ENCODE measurements around the gene RHOH.

The RHOH gene

DNA sequence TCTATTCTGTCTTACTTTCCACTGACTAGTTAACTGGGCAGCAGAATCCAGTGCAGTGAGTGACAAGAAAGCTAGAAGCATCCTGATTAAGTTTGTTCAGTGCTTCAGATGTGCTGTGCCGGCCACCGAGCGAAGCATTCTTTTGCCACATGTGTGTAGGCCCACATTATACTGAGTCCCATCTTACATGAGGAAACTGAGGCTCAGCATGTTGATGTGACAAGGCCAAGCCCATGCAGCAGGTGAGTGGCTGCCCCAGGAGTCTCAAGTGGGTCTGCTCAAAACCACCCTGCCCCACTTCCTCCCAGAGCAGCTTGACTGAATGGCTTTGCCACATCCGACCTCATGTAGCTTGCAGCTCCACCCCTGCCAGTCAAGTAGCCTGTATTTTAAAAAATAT is 50.5 kb downstream of the RHOH start:
- whole genome bisulfite sequencing (ENCODE audit: insufficient coverage, insufficient read length) = no CpG with 5 or more reads among the region's 4 CpGs
- H3K27ac ChIP-seq (ENCODE audit: low read length) = no peak overlapping the region

DNA sequence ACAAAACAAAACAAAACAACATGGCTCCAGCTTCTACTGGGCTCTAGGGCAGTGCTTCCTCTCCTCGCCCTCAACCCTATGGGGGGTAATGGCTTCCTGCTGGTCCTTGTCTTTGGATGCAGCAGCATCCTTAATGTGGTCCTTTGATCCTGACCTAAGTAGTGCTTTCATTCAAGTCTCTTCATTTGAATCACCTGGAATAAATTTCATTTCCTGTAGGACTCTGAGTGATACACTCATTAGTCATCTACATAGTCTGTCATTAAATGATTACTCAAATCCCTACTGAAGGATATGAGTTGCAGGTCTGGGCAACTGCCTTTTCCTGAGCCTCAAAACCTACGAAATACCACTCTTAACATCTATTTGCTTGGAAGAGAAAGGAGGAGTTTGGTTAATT is 54.5 kb downstream of the RHOH start:
- no peaks in the 10 kb centered on the region; the same call in 1 of the 2 replicates for H3K4me1 ChIP-seq (ENCODE audit: control insufficient read depth, insufficient read depth, low read length)
- DNase-seq (ENCODE audit: low read depth, low spot score) = no peak
- H3K27ac ChIP-seq (ENCODE audit: low read length) = no peak overlapping the region
- WGBS (ENCODE audit: insufficient coverage, insufficient read length) = no CpG with 5 or more reads among the region's 2 CpGs
- H3K4me3 ChIP-seq (ENCODE audit: low read length) = no peak overlapping the region
- H3K36me3 ChIP-seq (ENCODE audit: control insufficient read depth, insufficient read depth, low read length) = no peaks in the 10 kb centered on the region
- no peaks in the 10 kb centered on the region for H3K27me3 ChIP-seq (ENCODE audit: control insufficient read depth, insufficient read depth, low read length)
- no peaks in the 10 kb centered on the region for H3K9me3 ChIP-seq (ENCODE audit: control insufficient read depth, insufficient read depth, low read length)

More for the DNA sequence above, 50.5 kb downstream of the RHOH start:
- no peaks in the 10 kb centered on the region for H3K36me3 ChIP-seq (ENCODE audit: control insufficient read depth, insufficient read depth, low read length)
- H3K9me3 ChIP-seq (ENCODE audit: control insufficient read depth, insufficient read depth, low read length) = no peaks in the 10 kb centered on the region
- no peak for DNase-seq (ENCODE audit: low read depth, low spot score)
- no peak overlapping the region for H3K4me3 ChIP-seq (ENCODE audit: low read length)
- H3K27me3 ChIP-seq (ENCODE audit: control insufficient read depth, insufficient read depth, low read length) = no peaks in the 10 kb centered on the region
- peaks cover 2% of the 10 kb centered on the region for H3K4me1 ChIP-seq (ENCODE audit: control insufficient read depth, insufficient read depth, low read length)

DNA sequence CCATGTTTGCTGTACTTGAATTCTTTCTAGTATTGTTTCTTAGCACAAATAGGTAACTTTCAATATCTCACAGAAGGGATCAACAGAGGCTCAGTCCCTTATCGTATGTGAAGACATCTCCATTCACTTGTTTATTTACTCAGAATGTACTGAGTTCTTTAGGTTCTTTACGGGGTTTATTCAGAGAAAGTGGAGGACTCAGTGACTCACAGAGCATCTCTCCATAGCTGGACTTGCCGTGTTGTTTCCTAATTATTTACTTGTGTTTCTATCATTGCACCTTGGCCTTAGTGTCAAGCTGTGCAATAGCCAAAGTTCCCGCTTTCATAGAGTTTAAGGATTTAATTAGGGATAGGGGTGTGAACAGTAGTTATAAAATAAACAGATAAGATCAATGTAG is 57.1 kb downstream of the RHOH start:
- no peaks in the 10 kb centered on the region for H3K9me3 ChIP-seq (ENCODE audit: control insufficient read depth, insufficient read depth, low read length)
- no peak for DNase-seq (ENCODE audit: low read depth, low spot score)
- WGBS (ENCODE audit: insufficient coverage, insufficient read length) = no CpG with 5 or more reads among the region's 4 CpGs
- no peak overlapping the region for H3K4me3 ChIP-seq (ENCODE audit: low read length)
- H3K36me3 ChIP-seq (ENCODE audit: control insufficient read depth, insufficient read depth, low read length) = no peaks in the 10 kb centered on the region
- H3K27ac ChIP-seq (ENCODE audit: low read length) = no peak overlapping the region
- H3K27me3 ChIP-seq (ENCODE audit: control insufficient read depth, insufficient read depth, low read length) = no peaks in the 10 kb centered on the region
- no peaks in the 10 kb centered on the region for H3K4me1 ChIP-seq (ENCODE audit: control insufficient read depth, insufficient read depth, low read length)

DNA sequence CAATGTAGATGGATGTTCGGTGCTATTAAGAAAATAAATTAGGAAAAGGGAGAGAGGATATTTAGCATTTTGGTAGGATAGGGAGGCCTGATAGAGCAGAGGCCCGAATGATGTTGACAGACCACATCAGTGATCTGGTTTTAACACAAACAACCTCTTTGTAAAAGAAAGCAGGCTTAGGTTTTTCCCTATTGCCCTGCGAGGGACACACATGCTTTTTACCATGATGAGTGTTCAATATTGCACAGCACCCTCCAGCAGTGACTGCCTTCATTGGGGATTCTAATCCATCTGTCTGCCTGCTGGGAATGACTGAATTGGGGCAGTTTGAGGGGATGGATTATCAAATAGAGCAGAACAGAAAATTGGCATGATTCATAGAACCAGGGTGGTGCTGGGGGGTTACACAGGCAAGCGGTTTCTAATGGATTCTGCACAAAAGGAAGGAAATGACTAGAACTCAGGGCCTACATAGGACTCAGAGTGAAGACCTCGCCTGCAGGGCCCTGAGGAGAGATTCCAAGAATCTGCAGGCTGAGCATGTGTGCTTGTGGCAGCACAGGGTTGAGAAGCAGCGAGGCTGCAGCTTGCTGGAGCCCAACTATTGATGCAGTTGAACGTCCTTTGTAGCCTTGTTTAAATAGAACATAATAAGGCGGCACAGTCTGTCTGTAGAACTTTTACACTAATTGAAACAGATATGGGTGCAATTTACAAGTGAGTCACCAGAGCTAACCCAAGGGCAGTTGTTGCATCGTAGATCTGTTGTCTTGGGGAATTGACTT is 58.0 kb downstream of the RHOH start:
- no peaks in the 10 kb centered on the region for H3K27me3 ChIP-seq (ENCODE audit: control insufficient read depth, insufficient read depth, low read length)
- H3K4me1 ChIP-seq (ENCODE audit: control insufficient read depth, insufficient read depth, low read length) = no peaks in the 10 kb centered on the region
- H3K4me3 ChIP-seq (ENCODE audit: low read length) = no peak overlapping the region
- no peak for DNase-seq (ENCODE audit: low read depth, low spot score)
- no peak overlapping the region for H3K27ac ChIP-seq (ENCODE audit: low read length)
- H3K9me3 ChIP-seq (ENCODE audit: control insufficient read depth, insufficient read depth, low read length) = no peaks in the 10 kb centered on the region
- no peaks in the 10 kb centered on the region for H3K36me3 ChIP-seq (ENCODE audit: control insufficient read depth, insufficient read depth, low read length)
- 100% methylated on average over 1 of the region's 9 CpGs for WGBS (ENCODE audit: insufficient coverage, insufficient read length)

DNA sequence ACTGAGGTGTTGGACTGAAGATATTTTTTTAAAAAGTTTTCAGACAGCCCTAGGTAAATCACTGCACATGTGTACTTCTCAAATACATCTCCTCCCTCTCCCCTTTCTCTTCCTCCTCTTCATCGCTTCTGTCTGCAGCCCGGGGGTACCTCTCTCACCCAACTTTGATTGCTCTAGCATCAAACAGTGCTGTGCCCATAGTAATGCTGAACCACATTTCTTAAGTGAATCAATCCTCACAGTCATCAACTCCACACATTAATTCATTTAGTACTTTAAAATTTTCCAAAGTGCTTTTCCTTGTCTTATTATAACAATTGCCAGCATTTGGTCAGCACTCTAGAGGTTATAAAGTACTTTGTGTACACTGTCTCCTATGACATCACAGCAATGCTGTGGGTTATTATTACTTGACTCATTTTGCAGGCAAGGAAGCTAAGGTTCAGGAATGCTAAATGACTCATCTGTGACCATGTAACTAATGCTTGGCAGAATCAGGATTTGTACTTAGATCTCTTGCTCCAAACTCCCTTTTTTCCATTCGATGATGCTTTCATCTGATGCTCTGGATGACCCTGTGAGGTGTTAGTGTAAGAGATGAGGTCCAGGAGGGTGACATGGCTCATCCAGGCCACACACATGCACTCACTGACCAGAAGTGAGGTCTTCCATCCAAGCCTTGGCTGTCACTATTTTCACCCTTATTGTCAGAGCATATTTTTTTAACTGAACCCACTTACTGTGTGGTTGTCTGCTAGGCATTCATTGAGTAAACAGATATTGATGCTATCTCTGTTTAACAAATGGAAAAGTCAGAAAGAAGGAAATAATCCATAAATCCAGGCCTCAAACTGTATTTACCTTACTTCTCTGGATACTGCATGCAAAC is 58.8 kb downstream of the RHOH start:
- WGBS (ENCODE audit: insufficient coverage, insufficient read length) = no CpG with 5 or more reads among the region's 3 CpGs
- Histone ChIP-seq H3K27ac (ENCODE audit: low read length) (no peak overlapping the region), H3K4me3 (ENCODE audit: low read length) (no peak overlapping the region), H3K4me1 (ENCODE audit: control insufficient read depth, insufficient read depth, low read length) (no peaks in the 10 kb centered on the region), H3K36me3 (ENCODE audit: control insufficient read depth, insufficient read depth, low read length) (no peaks in the 10 kb centered on the region), H3K9me3 (ENCODE audit: control insufficient read depth, insufficient read depth, low read length) (no peaks in the 10 kb centered on the region), H3K27me3 (ENCODE audit: control insufficient read depth, insufficient read depth, low read length) (no peaks in the 10 kb centered on the region)
- DNase-seq (ENCODE audit: low read depth, low spot score) = no peak

DNA sequence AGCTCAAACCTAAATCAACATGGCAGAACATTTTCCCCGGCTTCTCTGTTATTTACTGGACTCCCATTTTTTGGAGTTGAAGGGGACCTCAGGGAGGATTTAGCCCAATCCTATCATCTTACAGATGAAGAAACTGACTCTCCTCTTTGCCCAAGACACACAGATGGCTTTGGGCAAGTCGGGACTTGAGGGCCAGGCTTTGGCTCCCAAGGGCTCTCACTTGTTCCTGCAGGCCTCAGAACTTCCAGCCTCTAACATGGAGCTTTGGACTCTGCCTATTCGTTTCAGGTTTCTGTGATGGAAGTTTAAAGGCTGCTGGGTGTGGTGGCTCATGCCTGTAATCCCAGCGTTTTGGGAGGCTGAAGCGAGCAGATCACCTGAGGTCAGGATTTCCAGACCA is 59.5 kb downstream of the RHOH start:
- Histone ChIP-seq H3K36me3 (ENCODE audit: control insufficient read depth, insufficient read depth, low read length) (no peaks in the 10 kb centered on the region), H3K4me3 (ENCODE audit: low read length) (no peak overlapping the region), H3K27me3 (ENCODE audit: control insufficient read depth, insufficient read depth, low read length) (no peaks in the 10 kb centered on the region), H3K9me3 (ENCODE audit: control insufficient read depth, insufficient read depth, low read length) (no peaks in the 10 kb centered on the region), H3K4me1 (ENCODE audit: control insufficient read depth, insufficient read depth, low read length) (0 out of 2 replicates have a peak, but pooled peaks cover 2% of the 10 kb centered on the region), H3K27ac (ENCODE audit: low read length) (no peak overlapping the region)
- no peak for DNase-seq (ENCODE audit: low read depth, low spot score)
- WGBS (ENCODE audit: insufficient coverage, insufficient read length) = no CpG with 5 or more reads among the region's 5 CpGs

DNA sequence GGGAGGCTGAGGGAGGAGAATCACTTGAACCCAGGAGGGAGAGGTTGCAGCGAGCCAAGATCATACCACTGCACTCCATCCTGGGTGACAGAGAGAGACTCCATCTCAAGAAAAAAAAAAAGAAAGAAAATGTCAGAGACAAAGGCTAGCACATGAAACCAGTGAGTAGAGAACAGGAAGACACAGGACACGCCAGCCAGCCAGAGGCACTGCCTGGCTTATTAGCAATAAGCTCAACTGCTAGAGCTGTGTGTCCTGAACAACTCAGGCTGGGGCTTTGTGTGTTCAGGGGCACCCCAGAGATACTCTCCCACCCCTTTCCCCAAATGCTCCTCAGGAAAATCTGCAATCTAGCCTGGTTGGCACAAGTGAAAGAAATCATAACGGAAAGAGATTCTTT is 60.0 kb downstream of the RHOH start:
- DNase-seq (ENCODE audit: low read depth, low spot score) = no peak
- Histone ChIP-seq H3K4me1 (ENCODE audit: control insufficient read depth, insufficient read depth, low read length) (0 out of 2 replicates have a peak, but pooled peaks cover 2% of the 10 kb centered on the region), H3K27ac (ENCODE audit: low read length) (no peak overlapping the region), H3K4me3 (ENCODE audit: low read length) (no peak overlapping the region), H3K36me3 (ENCODE audit: control insufficient read depth, insufficient read depth, low read length) (no peaks in the 10 kb centered on the region), H3K9me3 (ENCODE audit: control insufficient read depth, insufficient read depth, low read length) (no peaks in the 10 kb centered on the region), H3K27me3 (ENCODE audit: control insufficient read depth, insufficient read depth, low read length) (no peaks in the 10 kb centered on the region)
- no CpG with 5 or more reads among the region's 3 CpGs for WGBS (ENCODE audit: insufficient coverage, insufficient read length)

DNA sequence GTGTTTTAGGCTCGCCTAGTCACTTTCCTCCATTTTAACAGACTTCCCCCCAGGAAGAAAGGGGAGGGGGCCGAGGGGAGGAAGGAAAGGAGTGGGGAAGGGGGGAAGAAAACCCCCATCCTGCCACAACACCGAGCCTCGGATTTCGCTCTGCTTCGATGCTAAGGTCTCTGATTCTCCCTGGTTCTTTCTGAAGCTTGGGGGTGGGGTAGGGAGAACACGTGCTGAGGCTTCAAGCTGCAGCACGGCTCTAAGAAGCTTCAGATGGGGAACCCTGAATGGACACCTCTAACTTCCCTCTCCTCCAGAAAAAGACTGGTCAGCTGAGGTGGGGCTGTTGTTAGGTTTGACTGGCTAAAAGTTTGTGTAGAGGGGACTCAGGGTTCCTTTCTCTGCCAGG is 61.8 kb downstream of the RHOH start:
- no peak for DNase-seq (ENCODE audit: low read depth, low spot score)
- WGBS (ENCODE audit: insufficient coverage, insufficient read length) = no CpG with 5 or more reads among the region's 8 CpGs
- H3K4me1 ChIP-seq (ENCODE audit: control insufficient read depth, insufficient read depth, low read length) = 0 out of 2 replicates have a peak, but pooled peaks cover 2% of the 10 kb centered on the region
- no peaks in the 10 kb centered on the region for H3K27me3 ChIP-seq (ENCODE audit: control insufficient read depth, insufficient read depth, low read length)
- H3K9me3 ChIP-seq (ENCODE audit: control insufficient read depth, insufficient read depth, low read length) = no peaks in the 10 kb centered on the region
- no peak overlapping the region for H3K27ac ChIP-seq (ENCODE audit: low read length)
- no peaks in the 10 kb centered on the region for H3K36me3 ChIP-seq (ENCODE audit: control insufficient read depth, insufficient read depth, low read length)
- H3K4me3 ChIP-seq (ENCODE audit: low read length) = no peak overlapping the region

DNA sequence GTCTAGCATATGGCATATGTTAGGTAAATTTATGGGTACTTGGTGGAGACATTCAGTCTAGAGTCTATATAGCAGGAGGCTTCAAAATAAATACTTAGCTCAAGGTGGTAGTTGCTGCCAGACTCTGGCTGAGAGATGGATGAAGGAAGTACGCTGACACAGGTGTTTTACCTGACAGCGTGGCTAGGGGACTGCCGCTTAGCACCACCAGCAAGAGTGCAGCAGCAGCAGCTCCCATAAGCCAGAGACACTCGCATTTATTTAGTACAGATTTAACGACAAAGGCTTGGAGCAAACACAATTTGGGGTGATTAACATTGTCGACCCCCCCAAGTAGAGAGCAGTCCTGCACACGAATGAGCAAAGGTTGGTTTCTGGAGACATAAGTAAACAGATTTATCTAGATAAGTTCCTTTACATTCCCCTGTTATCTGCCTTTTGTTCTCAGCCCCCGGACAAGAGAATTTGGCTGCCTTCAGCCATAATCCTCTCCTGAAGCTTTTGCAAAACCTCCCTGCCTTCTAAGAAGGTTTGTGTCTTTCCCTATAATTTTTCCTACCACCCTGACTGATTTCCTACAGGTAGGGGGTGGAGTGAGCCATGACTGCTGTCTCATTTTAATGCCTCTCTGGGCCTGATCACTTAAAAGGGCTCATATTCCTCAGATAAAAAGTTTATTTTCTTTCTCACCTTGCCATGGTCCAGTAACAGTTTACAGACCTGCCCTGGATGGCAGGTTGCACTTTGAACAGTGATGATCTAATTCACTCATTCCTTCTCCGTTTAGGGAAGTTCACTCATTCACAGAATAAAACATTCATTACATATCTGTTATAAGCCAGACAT is 64.6 kb downstream of the RHOH start:
- H3K27me3 ChIP-seq (ENCODE audit: control insufficient read depth, insufficient read depth, low read length) = no peaks in the 10 kb centered on the region
- 0 out of 2 replicates have a peak, but pooled peaks cover 2% of the 10 kb centered on the region for H3K4me1 ChIP-seq (ENCODE audit: control insufficient read depth, insufficient read depth, low read length)
- no peak overlapping the region for H3K4me3 ChIP-seq (ENCODE audit: low read length)
- H3K9me3 ChIP-seq (ENCODE audit: control insufficient read depth, insufficient read depth, low read length) = no peaks in the 10 kb centered on the region
- WGBS (ENCODE audit: insufficient coverage, insufficient read length) = no CpG with 5 or more reads among the region's 9 CpGs
- H3K27ac ChIP-seq (ENCODE audit: low read length) = no peak overlapping the region
- no peaks in the 10 kb centered on the region for H3K36me3 ChIP-seq (ENCODE audit: control insufficient read depth, insufficient read depth, low read length)
- DNase-seq (ENCODE audit: low read depth, low spot score) = no peak

DNA sequence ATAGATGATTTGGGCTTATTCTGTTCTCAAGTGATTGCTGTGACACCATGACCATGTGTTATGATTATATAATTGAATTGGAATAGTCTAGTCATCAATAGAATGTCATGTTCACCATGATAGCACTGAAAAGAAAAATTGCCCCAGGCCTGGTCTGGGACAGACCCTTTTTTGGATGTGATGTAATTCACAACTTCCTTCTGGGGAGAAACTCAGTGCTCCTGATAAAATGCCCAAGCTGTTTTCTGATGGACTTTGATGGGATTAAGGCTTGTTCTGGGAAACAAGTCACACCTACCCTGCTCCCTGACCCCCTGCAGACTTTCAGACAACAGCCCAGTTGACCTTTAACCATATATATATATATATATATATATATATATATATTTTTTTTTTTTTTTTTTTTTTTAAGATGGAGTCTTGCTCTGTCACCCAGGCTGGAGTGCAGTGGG is 65.3 kb downstream of the RHOH start:
- no peaks in the 10 kb centered on the region for H3K36me3 ChIP-seq (ENCODE audit: control insufficient read depth, insufficient read depth, low read length)
- H3K4me1 ChIP-seq (ENCODE audit: control insufficient read depth, insufficient read depth, low read length) = 0 out of 2 replicates have a peak, but pooled peaks cover 2% of the 10 kb centered on the region
- no peak overlapping the region for H3K27ac ChIP-seq (ENCODE audit: low read length)
- H3K4me3 ChIP-seq (ENCODE audit: low read length) = no peak overlapping the region
- DNase-seq (ENCODE audit: low read depth, low spot score) = no peak
- no peaks in the 10 kb centered on the region for H3K9me3 ChIP-seq (ENCODE audit: control insufficient read depth, insufficient read depth, low read length)
- H3K27me3 ChIP-seq (ENCODE audit: control insufficient read depth, insufficient read depth, low read length) = no peaks in the 10 kb centered on the region

Data from iPS DF 6.9 (cell line).